Eye (tissue), 1 donor: Measurements from ENCODE around the gene CLCA1.

Source experiments
- DNase-seq: peaks from one replicate; pipeline ENCODE4 v3.0.0-alpha.2; 2015

CLCA1 gene

GRCh38 chr1:86468501-86468977, at the start of gene CLCA1:
Gene CLCA1, plus strand, starts transcription at chr1:86468927. Its CDS starts 45 bp downstream, at chr1:86468972.
- DNase-seq, result no peak

DNA sequence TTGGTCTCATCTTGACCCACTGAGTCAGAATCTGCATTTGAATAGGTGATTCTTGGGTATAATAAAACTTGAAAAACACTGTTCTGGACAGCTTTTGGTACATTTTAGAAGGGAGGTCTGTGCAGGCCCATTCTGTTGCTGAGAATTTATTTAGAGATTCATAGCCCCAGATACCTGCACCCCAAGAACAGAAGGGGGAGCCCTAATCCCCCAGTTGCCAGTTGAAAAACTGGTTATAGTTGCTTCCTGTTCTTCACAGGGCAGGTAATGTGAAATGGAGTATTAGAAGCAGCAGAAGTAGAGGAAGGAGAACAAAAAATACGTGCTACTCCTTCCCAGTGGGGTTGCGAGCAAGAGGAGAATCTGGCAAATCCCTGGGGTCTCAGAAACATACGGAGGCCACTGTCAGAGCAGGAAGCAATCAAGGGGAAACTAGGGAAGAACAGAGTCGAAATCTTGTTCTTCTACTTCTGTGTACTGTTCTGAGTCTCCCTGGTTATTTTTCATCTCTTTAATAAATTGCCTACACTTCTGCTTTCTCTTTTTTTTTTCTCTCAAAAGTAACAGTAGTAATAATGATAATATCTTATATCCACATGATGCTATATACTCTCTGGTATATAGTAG, 49.3 kb upstream of the CLCA1 start:
- peak; percentile 46 for DNase-seq

DNA sequence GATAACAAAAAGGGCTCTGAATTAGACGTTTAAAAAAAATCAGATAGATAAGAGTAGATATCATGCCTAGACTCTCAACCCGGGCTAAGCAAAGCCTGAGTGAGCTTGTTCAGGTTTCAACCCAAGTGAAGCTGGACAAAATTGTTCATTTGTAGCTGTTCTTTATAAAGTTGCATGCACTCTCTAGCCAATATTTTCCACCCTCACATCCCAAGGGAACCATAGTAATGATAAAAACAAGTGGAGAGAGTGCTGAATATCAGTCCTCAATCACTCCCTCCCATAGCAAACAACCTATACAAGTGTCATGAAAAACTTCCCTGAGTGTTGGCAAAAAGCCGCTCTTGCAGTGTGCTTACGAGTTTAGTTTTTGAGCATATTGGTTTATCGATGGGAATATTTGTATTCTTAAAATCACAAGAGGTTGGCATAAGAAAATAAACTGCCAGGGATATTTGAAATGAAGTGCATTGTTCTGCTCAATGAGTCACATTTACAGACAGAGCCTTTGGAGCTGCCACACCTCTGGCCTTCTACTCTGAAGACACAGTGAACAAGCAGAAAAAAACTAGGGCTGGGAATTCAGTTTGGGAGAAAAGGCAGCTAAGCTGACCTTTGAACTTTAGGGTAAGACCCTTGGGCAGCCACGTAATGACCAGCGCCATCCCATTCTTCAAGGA, 47.0 kb upstream of the CLCA1 start:
- DNase-seq, result no peak

- no peak for DNase-seq
These were observed 45.3 kb upstream of the CLCA1 start for GRCh38 chr1:86423473-86423872.

DNA sequence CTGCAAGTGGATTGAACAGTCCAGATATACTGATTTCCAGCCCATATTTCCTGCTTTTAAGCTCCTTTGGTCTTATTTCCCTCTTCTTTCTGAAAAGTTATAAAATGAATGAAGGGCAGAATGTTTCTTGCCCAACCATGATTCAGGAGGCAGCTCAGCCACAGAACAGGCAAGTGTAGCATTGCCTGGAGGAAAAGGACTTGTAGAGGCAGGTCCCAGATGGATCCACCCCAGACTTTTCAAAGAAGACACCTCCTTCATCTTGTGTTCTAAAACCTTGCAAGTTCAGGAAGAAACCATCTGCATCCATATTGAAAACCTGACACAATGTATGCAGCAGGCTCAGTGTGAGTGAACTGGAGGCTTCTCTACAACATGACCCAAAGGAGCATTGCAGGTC, 44.9 kb upstream of the CLCA1 start, which contains the start of gene CLCA2:
CLCA2 (plus strand) TSS at position 299 of the 400 bp plus-strand sequence; CDS start at position 376, 77 bp downstream.
- no peak for DNase-seq

GRCh38 chr1:86429122-86429725, 39.5 kb upstream of the CLCA1 start:
- DNase-seq, result no peak

GRCh38 chr1:86429835-86430234, 38.9 kb upstream of the CLCA1 start:
- peak; percentile 30 for DNase-seq

DNA sequence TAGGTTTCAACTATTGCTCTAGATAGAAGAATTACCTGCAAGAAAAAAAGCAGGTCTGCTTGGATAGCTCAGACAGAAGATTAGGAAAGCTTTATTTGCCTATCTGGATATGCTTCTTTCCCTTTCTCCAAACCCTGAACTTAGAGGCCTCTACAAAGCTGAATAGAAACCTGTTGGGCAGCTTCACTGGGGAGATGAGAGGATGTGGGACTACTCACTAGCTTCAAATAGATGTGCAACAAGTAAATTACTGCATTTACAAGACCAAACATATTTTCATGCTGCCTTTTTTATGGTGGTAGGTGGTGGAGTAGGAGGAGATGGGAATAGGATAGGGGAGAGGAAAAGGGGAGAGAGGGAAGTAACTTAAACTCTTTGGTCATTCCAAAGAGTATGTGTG, 38.4 kb upstream of the CLCA1 start:
- no peak for DNase-seq

DNA sequence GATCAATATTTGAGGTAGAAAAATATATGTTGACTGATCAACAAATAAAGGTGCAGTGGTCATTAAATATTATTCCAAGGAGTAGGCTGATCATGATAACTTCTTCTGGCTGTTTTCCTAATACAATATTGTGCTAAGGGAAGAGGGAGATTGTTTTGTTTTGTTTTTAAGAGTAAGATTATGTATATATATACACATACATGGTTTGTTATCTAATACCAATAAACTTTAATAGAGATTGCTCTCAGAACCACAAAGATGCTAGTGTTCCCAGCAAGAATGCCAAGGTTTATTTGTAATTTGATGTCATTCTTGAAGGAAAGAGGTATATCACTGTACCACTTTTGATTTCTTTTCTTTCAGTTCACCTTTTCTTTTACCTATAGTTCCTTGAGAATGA, 34.7 kb upstream of the CLCA1 start:
- no peak for DNase-seq

DNA sequence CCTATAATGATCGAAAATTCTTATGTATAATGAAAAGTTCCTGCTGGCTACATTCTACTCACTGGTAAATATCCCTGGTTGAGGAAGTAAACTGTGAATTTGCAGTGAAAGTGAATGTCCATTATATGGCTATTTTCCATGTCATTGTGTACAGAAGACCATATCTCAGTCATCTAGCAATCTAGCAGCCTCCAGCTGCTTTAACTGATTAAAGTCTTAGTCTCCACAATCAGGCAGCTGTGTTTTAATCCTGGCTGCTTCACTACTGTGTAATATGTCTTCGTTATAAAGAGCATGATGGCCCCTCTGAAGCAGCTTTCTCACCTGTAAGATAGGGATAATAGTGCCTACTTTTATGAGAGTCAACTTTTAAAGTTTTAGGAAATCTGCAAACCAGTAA, 33.4 kb upstream of the CLCA1 start:
- peak; percentile 62 for DNase-seq

DNA sequence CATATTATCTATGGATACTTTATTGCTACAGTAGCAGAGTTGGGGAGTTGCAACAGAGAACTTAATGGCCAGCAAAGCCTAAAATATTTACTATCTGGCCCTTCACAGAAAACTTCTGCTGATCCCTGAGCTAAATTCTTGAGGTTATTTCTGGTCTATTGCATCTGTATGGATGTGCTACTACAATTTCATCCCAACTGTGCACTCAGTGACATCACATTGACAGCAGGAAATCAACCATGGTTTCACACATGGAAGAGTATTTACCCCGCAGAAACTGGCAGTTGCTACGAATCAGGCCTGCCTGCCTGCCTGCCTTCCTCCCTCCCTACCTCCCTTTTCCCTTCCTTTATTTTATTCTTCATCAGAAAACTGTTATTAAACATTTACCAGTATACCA, 32.7 kb upstream of the CLCA1 start:
- peak; percentile 94 for DNase-seq

DNA sequence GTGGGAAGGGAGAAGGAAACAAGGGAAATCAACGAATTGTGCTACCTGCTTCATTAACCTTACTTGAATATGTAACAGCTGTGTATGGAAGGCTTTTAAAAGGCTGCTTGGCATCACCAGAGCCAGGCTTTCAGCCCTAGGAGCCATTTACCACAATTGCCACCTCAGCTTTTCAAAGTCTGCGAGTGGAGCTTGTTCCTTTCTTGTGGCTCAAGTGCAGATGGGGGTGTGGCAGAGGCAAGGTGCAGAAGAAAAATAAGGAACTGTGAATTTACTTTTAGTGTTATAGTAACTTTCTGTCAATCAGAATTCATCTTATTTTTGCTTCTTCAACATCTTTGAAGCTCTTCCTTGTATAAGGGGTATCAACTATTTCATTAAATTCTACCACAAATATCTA, 27.1 kb upstream of the CLCA1 start:
- DNase-seq, result no peak

- no peak for DNase-seq
These were observed 26.7 kb upstream of the CLCA1 start for GRCh38 chr1:86441997-86442396.

DNA sequence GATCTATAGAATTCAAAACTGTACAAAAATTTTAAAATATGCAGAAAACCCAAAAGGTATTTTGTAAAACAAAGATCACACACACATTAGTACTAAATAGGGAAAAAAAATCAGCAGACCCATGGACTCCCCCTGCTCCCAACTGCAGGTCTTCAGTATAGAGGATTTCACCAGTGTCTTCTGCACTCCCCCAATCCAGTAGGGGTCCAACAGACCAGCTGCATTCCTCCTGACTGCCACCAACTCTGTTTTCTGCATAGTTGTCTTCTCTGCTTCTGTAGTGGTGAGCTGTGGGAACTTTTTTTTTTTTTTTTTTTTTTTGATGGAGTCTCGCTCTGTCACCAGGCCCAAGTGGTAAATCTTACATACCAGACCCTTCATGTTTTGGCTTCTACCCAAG, 22.8 kb upstream of the CLCA1 start:
- no peak for DNase-seq

DNA sequence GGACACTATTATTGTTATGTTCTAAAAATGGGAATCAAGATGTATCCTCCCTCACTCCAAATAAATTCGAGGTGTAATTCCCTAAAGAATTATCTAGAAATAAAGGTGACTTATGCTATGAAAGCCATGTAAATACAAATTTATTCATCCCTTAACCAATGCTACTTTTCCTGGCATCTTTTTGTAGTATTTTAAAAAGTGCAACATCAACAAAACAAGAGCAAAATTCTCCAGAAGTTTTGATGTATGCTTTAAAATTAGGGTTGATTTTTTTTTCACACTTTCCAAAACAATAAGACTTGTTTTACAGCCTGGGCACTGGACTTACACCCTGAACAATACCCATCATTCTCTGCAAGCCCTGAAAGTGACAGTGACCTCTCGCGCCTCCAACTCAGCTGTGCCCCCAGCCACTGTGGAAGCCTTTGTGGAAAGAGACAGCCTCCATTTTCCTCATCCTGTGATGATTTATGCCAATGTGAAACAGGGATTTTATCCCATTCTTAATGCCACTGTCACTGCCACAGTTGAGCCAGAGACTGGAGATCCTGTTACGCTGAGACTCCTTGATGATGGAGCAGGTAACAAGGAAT, 21.4 kb upstream of the CLCA1 start:
- no peak for DNase-seq

- no peak for DNase-seq
These were observed 20.1 kb upstream of the CLCA1 start for GRCh38 chr1:86448670-86449069.

DNA sequence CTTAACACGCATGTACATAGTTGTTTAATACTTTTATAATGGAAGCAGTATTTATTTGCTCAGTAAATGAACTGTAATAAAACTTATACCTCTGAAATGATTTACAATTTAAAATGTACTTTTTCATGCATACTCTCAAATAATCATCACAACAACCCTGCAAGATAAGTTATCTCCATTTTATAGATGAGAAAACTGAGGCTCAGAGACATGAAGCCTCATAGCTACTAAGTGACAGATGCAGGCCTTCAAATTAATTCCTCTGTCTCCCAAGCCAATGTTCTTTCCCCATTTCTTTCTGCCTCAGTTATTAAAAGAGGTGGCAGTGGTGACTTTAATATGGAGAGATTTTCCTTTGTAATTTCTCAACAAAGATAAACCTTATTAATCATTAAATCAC, 19.6 kb upstream of the CLCA1 start:
- no peak for DNase-seq

DNA sequence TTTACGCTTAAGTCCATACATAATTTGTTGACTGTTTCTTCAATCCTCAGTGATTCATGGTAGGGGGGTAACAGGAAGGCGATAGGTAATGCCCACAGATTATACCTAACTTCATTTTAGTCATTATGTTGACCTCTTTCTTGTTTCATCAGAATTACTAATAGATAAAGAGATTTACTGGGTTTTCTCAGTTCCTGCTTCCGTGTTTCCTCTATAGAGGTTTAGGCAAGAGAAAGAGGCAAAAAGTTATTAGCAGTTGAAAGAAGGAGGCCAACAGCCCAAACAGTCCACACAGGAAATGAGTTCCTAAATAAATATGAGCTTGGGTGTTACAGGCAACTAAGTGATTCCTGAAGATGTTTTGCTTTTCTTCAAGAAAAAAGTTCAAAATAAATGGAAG, 17.9 kb upstream of the CLCA1 start:
- no peak for DNase-seq

DNA sequence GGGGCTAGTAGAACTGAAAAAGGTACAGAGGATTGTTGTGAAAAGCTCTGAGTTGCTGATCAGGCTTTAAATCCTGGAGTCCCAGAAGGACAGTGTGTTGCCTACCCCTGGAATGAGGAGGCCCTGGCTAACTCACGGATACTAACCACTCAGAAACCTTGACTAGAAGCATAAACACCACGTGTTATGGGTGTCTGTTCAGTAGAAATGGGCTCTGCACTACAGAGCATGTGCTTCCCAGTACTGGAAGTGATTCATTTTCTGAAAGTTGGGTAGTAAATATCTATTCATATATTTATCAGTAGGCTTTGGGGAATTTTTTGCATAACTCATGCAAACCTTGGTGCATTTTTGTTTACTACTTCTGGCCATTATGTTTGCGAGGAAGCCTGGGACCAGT, 15.1 kb upstream of the CLCA1 start:
- DNase-seq, result no peak

DNA sequence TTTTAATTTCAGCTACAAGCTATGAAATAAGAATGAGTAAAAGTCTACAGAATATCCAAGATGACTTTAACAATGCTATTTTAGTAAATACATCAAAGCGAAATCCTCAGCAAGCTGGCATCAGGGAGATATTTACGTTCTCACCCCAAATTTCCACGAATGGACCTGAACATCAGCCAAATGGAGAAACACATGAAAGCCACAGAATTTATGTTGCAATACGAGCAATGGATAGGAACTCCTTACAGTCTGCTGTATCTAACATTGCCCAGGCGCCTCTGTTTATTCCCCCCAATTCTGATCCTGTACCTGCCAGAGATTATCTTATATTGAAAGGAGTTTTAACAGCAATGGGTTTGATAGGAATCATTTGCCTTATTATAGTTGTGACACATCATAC, 13.7 kb upstream of the CLCA1 start:
- DNase-seq, result no peak

DNA sequence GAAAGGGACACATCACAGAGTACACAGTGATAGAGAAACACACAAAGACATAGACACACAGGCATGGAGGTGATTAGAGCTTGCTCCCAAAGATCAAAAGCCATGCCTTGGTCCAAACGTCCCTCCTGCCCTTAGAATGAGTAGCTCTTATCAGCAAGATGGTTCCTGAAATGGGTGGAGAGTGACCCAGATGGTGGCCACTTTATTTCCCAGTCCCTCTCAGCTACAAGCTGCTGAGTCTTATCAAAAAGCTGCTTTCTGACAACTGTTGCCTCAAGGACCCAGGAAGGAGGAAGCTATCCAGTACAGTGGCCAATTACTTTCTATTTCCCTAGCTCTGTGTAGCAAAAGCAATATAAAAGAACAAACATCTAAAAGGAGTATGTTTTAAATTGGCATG, 7.7 kb upstream of the CLCA1 start:
- DNase-seq, result no peak

- DNase-seq, result no peak
These were observed 7.2 kb upstream of the CLCA1 start for GRCh38 chr1:86461482-86461881.

DNA sequence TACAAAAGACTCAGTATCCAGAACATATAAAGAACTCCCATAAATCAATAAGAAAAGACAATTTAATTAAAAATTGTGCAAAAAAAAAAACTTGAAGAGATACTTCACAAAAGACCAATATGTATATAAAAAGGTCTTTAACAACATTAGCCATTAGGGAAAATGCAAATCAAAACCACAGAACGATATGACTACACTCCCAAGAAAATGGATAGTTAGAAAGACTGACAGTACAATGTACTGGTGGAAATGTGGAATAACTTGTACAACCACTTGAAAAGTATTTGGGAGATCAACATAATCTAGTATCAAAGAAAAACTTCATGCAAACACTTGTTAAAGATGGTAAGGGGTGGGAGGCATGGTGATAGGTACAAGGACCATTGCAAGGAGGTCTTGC, 3.9 kb upstream of the CLCA1 start:
- DNase-seq, result no peak
